Gastrocnemius medialis (tissue), 4 donors: ENCODE data around the gene RYR1. TPM values are rescaled to one million over a fixed set of nuclear protein-coding genes. Genes with fewer than 3 reads are reported as not detected.

ENCODE experiments used
- ATAC-seq, 2 donors: fragments of 150-250 bp; one replicate each; pipeline ENCODE4 v1.9.1; 2016
- DNase-seq, 2 donors: peaks; one replicate each; pipeline ENCODE4 v3.0.0-alpha.2; 2019
- H3K27ac ChIP-seq, 4 donors: fragments of 200-600 bp; sonication (generic); 1 replicate in 1 of 4; 2 replicates in 3 of 4; pipeline ENCODE4 v1.5.1; 2016 to 2018; ENCODE audit warnings: mild to moderate bottlenecking in 2 of 4, moderate library complexity in 1 of 4
- H3K27me3 ChIP-seq, 3 donors: fragments of 200-600 bp; sonication (generic) in 2 of 3; 1 replicate in 1 of 3; 2 replicates in 2 of 3; pipeline versions ENCODE4 v1.5.1 to v1.6.0; 2016 to 2019; ENCODE audit warnings: mild to moderate bottlenecking in 1 of 3, moderate library complexity in 1 of 3
- H3K36me3 ChIP-seq, 2 donors: fragments of 200-600 bp; sonication (generic) in 1 of 2; one replicate each; pipeline ENCODE4 v1.5.1; 2017 to 2018
- H3K4me1 ChIP-seq, 2 donors: fragments of 200-600 bp; sonication (generic) in 1 of 2; one replicate each; pipeline ENCODE4 v1.5.1; 2016 to 2017; ENCODE audit warnings: mild to moderate bottlenecking in 2 of 2
- H3K4me3 ChIP-seq, 4 donors: fragments of 200-600 bp; sonication (generic) in 3 of 4; 1 replicate in 1 of 4; 2 replicates in 3 of 4; pipeline ENCODE4 v1.5.1; 2016 to 2019; ENCODE audit warnings: mild to moderate bottlenecking in 2 of 4
- H3K9me3 ChIP-seq, 3 donors: fragments of 200-600 bp; sonication (generic) in 2 of 3; 1 replicate in 1 of 3; 2 replicates in 2 of 3; pipeline ENCODE4 v1.5.1; 2016 to 2019
- CTCF ChIP-seq, 5 experiments: fragments of 450-650 bp in 3 of 5; fragments of 200-600 bp in 2 of 5; sonication (generic) in 2 of 5; IDR thresholded peaks in 4 of 5; conservative IDR thresholded peaks in 1 of 5; 1 replicate in 4 of 5; 2 replicates in 1 of 5; pipeline ENCODE4 v1.5.1; 2016 to 2019; ENCODE audit warnings: antibody characterized with exemption in 5 of 5, mild to moderate bottlenecking in 3 of 5, moderate library complexity in 3 of 5
- POLR2A ChIP-seq, 2 donors: fragments of 450-650 bp; IDR thresholded peaks; one replicate each; pipeline ENCODE4 v1.6.1; 2017; ENCODE audit warnings: antibody characterized with exemption in 2 of 2, mild to moderate bottlenecking in 2 of 2, moderate library complexity in 2 of 2
- in situ Hi-C, 4 donors: fragments of 200-750 bp; cut with MboI; loops; one replicate each; pipeline versions ENCODE4 v1.15.0 to v1.8.0; 2017; ENCODE audit warnings: low sequenced_read_pairs in 4 of 4
- intact Hi-C: fragments of 100-400 bp; cut with DNase I; formaldehyde crosslinking; loops from one replicate; pipeline ENCODE4 v1.15.1; 2023; ENCODE audit warnings: low total_unique reads
- total RNA-seq, 4 donors: library from RNA; depleted of rRNA; stranded (reverse); fragments of >200 nt; gene quantifications; one replicate each; pipeline versions ENCODE4 v1.1.0 to v1.2.3, GENCODE V29; 2016

RYR1 gene
- total RNA-seq, 4 donors from 2014 or later, result 607 to 831 (median 724) TPM

- DNase-seq, result no peak
- TF ChIP-seq CTCF (IDR thresholded peaks at IDR 0.05 in 4 of 5, conservative IDR thresholded peaks at IDR 0.05 in 1 of 5), result no peak
- no peak for TF ChIP-seq POLR2A (IDR thresholded peaks at IDR 0.05)
- no peaks in the 10 kb centered on the region for H3K27me3 ChIP-seq
- H3K27ac ChIP-seq, result no peak overlapping the region
- no peaks in the 10 kb centered on the region for H3K9me3 ChIP-seq
- in situ Hi-C loops, result no loop called here
- no peaks in the 10 kb centered on the region for H3K36me3 ChIP-seq
- intact Hi-C loops, result no loop called here
- peaks cover 7% of the 10 kb centered on the region in 2 donors for H3K4me1 ChIP-seq
- no peak overlapping the region for H3K4me3 ChIP-seq
- ATAC-seq, result no peak
Observed at GRCh38 chr19:38614289-38614688, 180.8 kb downstream of the RYR1 start.

GRCh38 chr19:38615007-38615581 is 181.6 kb downstream of the RYR1 start:
- in situ Hi-C loops, result no loop called here
- ATAC-seq, result no peak
- TF ChIP-seq POLR2A (IDR thresholded peaks at IDR 0.05) (no peak), CTCF (IDR thresholded peaks at IDR 0.05 in 4 of 5, conservative IDR thresholded peaks at IDR 0.05 in 1 of 5) (no peak)
- no peak for DNase-seq
- Histone ChIP-seq H3K27ac (no peak overlapping the region), H3K4me3 (no peak overlapping the region), H3K36me3 (peaks cover 0 to 1% of the 10 kb centered on the region in 2 donors), H3K9me3 (no peaks in the 10 kb centered on the region), H3K4me1 (peaks cover 14 to 15% of the 10 kb centered on the region in 2 donors), H3K27me3 (no peaks in the 10 kb centered on the region)
- intact Hi-C loops, result loop anchor here (5.0 kb wide), 1 partner anchor 213 kb away; the partner anchor contains the start of gene FAM98C

- DNase-seq (no peak), ATAC-seq (no peak)
- H3K27me3 ChIP-seq, result no peaks in the 10 kb centered on the region
- in situ Hi-C loops, result no loop called here
- H3K4me1 ChIP-seq, result peaks cover 18% of the 10 kb centered on the region in 2 donors
- H3K36me3 ChIP-seq, result peaks cover 0 to 13% of the 10 kb centered on the region in 2 donors
- H3K9me3 ChIP-seq, result no peaks in the 10 kb centered on the region
- intact Hi-C loops, result loop anchor here (5.0 kb wide), 1 partner anchor 214 kb away; the partner anchor contains the start of gene FAM98C
- H3K4me3 ChIP-seq, result no peak overlapping the region
- no peak overlapping the region for H3K27ac ChIP-seq
- TF ChIP-seq POLR2A (IDR thresholded peaks at IDR 0.05), result no peak
Observed at GRCh38 chr19:38616265-38616664, 182.8 kb downstream of the RYR1 start.

- no peak for TF ChIP-seq POLR2A (IDR thresholded peaks at IDR 0.05)
- no peak for TF ChIP-seq CTCF (IDR thresholded peaks at IDR 0.05 in 4 of 5, conservative IDR thresholded peaks at IDR 0.05 in 1 of 5)
- no peak for ATAC-seq
- H3K9me3 ChIP-seq, result no peaks in the 10 kb centered on the region
- H3K4me1 ChIP-seq, result peaks cover 18% of the 10 kb centered on the region in 2 donors
- H3K27ac ChIP-seq, result no peak overlapping the region
- intact Hi-C loops, result loop anchor here (5.0 kb wide), 1 partner anchor 215 kb away; the partner anchor contains the start of gene FAM98C
- in situ Hi-C loops, result no loop called here
- H3K36me3 ChIP-seq, result peaks cover 0 to 24% of the 10 kb centered on the region in 2 donors
- DNase-seq, result no peak
- H3K27me3 ChIP-seq, result no peaks in the 10 kb centered on the region
- H3K4me3 ChIP-seq, result peak overlapping the region in 1 of 4 donors; percentile 93
Observed at GRCh38 chr19:38617283-38617763, 183.8 kb downstream of the RYR1 start.

- intact Hi-C loops (loop anchor here (5.0 kb wide), 1 partner anchor 216 kb away; the partner anchor contains the start of gene FAM98C), in situ Hi-C loops (no loop called here)
- H3K27ac ChIP-seq, result peak within 1 kb of the TSS; percentile 75 to 96 (median 88)
- no peaks in the 10 kb centered on the region for H3K27me3 ChIP-seq
- H3K9me3 ChIP-seq, result no peaks in the 10 kb centered on the region
- TF ChIP-seq POLR2A (IDR thresholded peaks at IDR 0.05), result no peak
- no peak for TF ChIP-seq CTCF (IDR thresholded peaks at IDR 0.05 in 4 of 5, conservative IDR thresholded peaks at IDR 0.05 in 1 of 5)
- peak within 1 kb of the TSS; percentile 57 to 95 (median 92) for H3K4me3 ChIP-seq
- ATAC-seq (peak; percentile 2 to 3), DNase-seq (no peak)
- H3K36me3 ChIP-seq, result peaks cover 0 to 28% of the 10 kb centered on the region in 2 donors
- peaks cover 18% of the 10 kb centered on the region in 2 donors for H3K4me1 ChIP-seq
Observed at GRCh38 chr19:38617764-38618589, 184.5 kb downstream of the RYR1 start, which contains the start of gene MAP4K1. MAP4K1 (minus strand) TSS chr19:38617953; CDS start chr19:38617895, 58 bp downstream.
